C4-2B (cell line): ENCODE data around the gene PAK6.

Experiments
- H3K27ac ChIP-seq: fragments of 450-650 bp; 2 replicates; pipeline ENCODE4 v1.5.1; 2017
- ZFX ChIP-seq: fragments of 450-650 bp; IDR thresholded peaks from 2 replicates; pipeline ENCODE4 v1.6.1; 2017
- TF ChIP-seq, protein P1 (sequence below): fragments of 450-650 bp; conservative IDR thresholded peaks from 2 replicates; pipeline ENCODE4 v1.5.1; 2017; ENCODE audit warnings: mild to moderate bottlenecking

The PAK6 gene

DNA sequence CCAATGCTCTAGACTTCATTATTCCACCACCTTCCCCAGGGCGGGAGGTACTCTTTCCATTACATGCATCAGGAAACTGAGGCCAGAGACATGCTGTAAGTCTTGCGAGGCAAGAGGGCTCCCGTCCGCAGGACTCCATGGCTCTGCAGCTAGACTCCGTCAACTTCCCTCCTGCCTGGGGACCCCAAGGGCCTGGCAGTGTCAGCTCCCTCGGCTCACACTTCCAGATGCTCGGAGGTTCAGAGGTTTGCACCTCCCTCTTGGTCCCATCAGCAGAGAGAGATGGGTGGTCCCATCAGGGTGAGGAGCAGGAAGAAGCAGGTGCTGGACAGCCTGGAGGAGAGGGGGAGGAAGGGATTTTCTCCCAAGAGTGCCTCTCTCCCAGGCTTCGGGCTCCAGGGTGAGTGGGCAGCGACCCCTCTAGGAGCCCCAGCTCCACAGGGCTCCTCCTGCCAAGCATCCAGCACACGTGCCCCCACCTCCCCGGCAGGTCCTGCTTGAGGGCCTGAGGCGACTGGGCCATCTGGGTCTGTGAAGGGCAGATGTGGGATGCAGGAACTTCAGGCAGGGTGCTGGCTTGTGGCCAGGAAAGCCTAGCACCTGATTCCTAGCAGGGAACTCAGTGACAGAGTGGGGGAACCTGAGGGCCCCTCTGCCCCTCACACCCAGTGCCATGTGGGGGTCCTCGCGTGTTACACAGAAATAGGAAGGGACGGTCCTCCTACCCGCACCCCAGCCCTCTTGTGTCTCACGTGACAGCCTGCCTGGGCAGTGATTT, 9.3 kb downstream of the PAK6 start:
- no peak overlapping the region for H3K27ac ChIP-seq
- TF ChIP-seq, protein P1, sequence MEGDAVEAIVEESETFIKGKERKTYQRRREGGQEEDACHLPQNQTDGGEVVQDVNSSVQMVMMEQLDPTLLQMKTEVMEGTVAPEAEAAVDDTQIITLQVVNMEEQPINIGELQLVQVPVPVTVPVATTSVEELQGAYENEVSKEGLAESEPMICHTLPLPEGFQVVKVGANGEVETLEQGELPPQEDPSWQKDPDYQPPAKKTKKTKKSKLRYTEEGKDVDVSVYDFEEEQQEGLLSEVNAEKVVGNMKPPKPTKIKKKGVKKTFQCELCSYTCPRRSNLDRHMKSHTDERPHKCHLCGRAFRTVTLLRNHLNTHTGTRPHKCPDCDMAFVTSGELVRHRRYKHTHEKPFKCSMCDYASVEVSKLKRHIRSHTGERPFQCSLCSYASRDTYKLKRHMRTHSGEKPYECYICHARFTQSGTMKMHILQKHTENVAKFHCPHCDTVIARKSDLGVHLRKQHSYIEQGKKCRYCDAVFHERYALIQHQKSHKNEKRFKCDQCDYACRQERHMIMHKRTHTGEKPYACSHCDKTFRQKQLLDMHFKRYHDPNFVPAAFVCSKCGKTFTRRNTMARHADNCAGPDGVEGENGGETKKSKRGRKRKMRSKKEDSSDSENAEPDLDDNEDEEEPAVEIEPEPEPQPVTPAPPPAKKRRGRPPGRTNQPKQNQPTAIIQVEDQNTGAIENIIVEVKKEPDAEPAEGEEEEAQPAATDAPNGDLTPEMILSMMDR: no peak

DNA sequence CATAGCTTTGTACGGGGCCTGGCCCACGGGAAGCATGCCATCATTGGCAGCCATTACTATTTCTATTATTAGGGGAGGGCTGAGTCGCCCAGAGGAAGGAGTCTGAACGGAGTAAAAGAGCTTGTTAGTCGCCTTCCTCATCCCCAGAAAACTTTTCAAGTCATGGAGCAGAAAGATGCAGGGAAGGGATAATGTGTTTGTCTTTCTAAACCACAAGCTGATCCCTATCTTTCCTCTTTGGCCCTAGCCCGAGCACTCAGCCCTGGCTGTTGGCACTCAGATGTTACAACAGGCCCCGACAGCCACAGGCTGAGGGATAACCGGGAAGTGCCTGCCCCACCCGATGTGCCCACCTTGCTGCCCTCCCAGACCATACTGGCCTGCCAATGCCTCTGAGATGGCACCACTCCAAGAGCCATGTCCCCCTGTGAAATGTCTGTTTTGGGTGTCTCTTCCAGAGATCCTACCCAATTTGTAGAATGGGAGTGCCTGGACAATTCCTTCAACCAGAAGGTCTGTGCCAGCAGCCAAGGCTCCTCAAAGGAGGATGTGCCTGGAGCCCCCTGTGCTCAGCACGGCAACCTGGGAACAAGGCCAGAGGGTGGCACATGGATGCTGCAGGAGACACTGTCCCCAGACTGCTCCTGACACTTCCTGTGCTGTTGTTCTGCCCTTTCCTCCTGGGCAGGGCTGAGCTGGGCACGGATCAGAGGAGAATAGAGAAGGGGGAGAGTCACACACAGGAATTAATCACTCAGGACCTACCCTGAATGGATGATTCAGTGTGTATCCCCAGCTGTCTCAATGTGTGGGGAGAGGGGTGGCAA, 10.8 kb downstream of the PAK6 start:
- no peak overlapping the region for H3K27ac ChIP-seq
- TF ChIP-seq ZFX: no peak
- TF ChIP-seq, protein P1: no peak

- no peak overlapping the region for H3K27ac ChIP-seq
- no peak for TF ChIP-seq ZFX
- TF ChIP-seq, protein P1: no peak
Observed at GRCh38 chr15:40250304-40250656, 11.4 kb downstream of the PAK6 start.

GRCh38 chr15:40250771-40251483, 12.1 kb downstream of the PAK6 start:
- no peak overlapping the region for H3K27ac ChIP-seq
- TF ChIP-seq, protein P1: no peak
- no peak for TF ChIP-seq ZFX

DNA sequence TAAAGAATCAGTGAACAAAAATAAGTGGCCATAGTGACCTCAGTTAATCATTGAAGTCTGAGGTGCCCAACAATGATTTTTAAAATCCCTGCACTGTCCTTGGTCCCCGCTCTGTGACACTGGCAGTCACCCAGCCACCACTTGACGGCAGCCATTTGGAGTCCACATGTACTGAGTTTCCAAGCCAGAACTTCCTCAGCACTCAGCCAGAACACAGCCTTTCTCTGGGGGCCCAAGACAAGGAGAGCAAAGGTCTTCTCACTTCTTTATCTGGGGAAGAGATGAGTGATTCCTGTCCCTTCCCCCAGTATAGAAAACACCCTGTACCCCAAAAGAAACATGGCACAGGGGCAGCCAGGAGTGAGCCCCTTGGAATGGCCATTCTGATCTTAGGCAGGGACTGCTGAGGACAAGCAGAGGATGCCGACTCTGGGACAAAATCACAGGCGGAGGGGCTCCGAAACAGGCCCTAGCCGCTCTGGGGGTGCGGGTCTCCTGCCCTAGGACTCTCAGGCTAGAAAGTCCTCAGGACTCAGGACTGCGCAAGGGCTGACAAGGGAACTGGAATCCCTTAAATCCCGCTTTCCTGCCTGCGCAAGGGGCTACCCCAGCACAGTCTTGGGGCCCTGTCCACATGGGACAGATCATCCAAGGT, 12.8 kb downstream of the PAK6 start:
- H3K27ac ChIP-seq: no peak overlapping the region
- TF ChIP-seq, protein P1: no peak
- no peak for TF ChIP-seq ZFX

GRCh38 chr15:40252141-40252437, 13.2 kb downstream of the PAK6 start:
- no peak overlapping the region for H3K27ac ChIP-seq
- TF ChIP-seq ZFX: no peak
- TF ChIP-seq, protein P1: no peak
